Mammary epithelial cell (primary cell): Measurements from ENCODE around the gene NLRC5.

Experiments
- EZH2 ChIP-seq: IDR thresholded peaks from 2 replicates; pipeline ENCODE4 v1.6.1; 2012; ENCODE audit warnings: low read length, inconsistent platforms, borderline replicate concordance
- TF ChIP-seq, protein P1 (sequence below), 2 donors: IDR thresholded peaks in 1 of 2; conservative IDR thresholded peaks in 1 of 2; 2 replicates each; pipeline ENCODE4 v1.5.1; 2011 to 2012; ENCODE audit warnings: inconsistent platforms in 2 of 2, low read length in 2 of 2, mild to moderate bottlenecking in 2 of 2, control low read depth in 1 of 2, low read depth in 1 of 2; ENCODE audit not compliant: insufficient read depth in 1 of 2; ENCODE audit errors: extremely low read depth in 1 of 2

GRCh38 chr16:57132470-57132869, 143.1 kb downstream of the NLRC5 start:
- TF ChIP-seq, protein P1, sequence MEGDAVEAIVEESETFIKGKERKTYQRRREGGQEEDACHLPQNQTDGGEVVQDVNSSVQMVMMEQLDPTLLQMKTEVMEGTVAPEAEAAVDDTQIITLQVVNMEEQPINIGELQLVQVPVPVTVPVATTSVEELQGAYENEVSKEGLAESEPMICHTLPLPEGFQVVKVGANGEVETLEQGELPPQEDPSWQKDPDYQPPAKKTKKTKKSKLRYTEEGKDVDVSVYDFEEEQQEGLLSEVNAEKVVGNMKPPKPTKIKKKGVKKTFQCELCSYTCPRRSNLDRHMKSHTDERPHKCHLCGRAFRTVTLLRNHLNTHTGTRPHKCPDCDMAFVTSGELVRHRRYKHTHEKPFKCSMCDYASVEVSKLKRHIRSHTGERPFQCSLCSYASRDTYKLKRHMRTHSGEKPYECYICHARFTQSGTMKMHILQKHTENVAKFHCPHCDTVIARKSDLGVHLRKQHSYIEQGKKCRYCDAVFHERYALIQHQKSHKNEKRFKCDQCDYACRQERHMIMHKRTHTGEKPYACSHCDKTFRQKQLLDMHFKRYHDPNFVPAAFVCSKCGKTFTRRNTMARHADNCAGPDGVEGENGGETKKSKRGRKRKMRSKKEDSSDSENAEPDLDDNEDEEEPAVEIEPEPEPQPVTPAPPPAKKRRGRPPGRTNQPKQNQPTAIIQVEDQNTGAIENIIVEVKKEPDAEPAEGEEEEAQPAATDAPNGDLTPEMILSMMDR (conservative IDR thresholded peaks at IDR 0.05 in 1 of 2, IDR thresholded peaks at IDR 0.05 in 1 of 2; ENCODE audit: extremely low read depth in 1 of 2, insufficient read depth in 1 of 2, low read depth in 1 of 2, low read length in 2 of 2) = no peak
- no peak for TF ChIP-seq EZH2
